ENCODE measurements around the gene PTPRN2. TPM values are rescaled to one million over a fixed set of nuclear protein-coding genes. Genes with fewer than 3 reads are reported as not detected.

PTPRN2 gene
- total and polyA plus RNA-seq, 2 of the 8 experiments (the other 6 are each of a cell fraction or from before 2014, with no cell fraction given): 2.6 to 4.5 TPM

DNA sequence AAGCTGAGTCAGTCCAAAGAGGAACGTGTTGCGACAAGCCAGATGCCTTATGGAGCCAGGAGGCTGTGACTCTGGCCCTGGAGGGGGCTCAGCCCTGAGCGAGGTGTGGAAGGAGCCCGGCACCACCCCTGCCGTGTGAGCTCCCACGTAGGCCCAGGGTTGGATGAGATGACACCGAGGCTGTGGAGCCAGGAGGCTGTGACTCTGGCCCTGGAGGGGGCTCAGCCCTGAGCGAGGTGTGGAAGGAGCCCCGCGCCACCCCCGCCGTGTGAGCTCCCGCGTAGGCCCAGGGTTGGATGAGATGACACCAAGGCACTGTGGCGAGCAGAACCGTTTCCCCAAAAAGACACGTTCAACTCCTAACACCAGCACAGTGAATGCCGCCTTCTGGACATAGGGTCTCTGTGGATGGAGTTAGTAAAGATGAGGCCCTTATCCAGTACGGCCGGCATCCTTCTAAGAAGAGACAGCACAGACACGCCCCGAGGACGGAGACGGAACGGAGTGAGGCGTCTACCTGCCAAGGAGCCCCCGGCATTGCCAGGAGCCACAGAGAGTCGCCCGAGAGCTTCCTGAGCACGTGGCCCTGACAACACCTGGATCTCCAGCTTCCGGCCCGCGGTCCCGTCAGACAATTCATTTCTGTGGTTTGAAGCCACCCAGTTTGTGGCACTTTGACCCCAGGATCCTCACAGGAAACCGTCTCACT lies 778.3 kb downstream of the PTPRN2 start (continued):
- TF ChIP-seq, protein P1, sequence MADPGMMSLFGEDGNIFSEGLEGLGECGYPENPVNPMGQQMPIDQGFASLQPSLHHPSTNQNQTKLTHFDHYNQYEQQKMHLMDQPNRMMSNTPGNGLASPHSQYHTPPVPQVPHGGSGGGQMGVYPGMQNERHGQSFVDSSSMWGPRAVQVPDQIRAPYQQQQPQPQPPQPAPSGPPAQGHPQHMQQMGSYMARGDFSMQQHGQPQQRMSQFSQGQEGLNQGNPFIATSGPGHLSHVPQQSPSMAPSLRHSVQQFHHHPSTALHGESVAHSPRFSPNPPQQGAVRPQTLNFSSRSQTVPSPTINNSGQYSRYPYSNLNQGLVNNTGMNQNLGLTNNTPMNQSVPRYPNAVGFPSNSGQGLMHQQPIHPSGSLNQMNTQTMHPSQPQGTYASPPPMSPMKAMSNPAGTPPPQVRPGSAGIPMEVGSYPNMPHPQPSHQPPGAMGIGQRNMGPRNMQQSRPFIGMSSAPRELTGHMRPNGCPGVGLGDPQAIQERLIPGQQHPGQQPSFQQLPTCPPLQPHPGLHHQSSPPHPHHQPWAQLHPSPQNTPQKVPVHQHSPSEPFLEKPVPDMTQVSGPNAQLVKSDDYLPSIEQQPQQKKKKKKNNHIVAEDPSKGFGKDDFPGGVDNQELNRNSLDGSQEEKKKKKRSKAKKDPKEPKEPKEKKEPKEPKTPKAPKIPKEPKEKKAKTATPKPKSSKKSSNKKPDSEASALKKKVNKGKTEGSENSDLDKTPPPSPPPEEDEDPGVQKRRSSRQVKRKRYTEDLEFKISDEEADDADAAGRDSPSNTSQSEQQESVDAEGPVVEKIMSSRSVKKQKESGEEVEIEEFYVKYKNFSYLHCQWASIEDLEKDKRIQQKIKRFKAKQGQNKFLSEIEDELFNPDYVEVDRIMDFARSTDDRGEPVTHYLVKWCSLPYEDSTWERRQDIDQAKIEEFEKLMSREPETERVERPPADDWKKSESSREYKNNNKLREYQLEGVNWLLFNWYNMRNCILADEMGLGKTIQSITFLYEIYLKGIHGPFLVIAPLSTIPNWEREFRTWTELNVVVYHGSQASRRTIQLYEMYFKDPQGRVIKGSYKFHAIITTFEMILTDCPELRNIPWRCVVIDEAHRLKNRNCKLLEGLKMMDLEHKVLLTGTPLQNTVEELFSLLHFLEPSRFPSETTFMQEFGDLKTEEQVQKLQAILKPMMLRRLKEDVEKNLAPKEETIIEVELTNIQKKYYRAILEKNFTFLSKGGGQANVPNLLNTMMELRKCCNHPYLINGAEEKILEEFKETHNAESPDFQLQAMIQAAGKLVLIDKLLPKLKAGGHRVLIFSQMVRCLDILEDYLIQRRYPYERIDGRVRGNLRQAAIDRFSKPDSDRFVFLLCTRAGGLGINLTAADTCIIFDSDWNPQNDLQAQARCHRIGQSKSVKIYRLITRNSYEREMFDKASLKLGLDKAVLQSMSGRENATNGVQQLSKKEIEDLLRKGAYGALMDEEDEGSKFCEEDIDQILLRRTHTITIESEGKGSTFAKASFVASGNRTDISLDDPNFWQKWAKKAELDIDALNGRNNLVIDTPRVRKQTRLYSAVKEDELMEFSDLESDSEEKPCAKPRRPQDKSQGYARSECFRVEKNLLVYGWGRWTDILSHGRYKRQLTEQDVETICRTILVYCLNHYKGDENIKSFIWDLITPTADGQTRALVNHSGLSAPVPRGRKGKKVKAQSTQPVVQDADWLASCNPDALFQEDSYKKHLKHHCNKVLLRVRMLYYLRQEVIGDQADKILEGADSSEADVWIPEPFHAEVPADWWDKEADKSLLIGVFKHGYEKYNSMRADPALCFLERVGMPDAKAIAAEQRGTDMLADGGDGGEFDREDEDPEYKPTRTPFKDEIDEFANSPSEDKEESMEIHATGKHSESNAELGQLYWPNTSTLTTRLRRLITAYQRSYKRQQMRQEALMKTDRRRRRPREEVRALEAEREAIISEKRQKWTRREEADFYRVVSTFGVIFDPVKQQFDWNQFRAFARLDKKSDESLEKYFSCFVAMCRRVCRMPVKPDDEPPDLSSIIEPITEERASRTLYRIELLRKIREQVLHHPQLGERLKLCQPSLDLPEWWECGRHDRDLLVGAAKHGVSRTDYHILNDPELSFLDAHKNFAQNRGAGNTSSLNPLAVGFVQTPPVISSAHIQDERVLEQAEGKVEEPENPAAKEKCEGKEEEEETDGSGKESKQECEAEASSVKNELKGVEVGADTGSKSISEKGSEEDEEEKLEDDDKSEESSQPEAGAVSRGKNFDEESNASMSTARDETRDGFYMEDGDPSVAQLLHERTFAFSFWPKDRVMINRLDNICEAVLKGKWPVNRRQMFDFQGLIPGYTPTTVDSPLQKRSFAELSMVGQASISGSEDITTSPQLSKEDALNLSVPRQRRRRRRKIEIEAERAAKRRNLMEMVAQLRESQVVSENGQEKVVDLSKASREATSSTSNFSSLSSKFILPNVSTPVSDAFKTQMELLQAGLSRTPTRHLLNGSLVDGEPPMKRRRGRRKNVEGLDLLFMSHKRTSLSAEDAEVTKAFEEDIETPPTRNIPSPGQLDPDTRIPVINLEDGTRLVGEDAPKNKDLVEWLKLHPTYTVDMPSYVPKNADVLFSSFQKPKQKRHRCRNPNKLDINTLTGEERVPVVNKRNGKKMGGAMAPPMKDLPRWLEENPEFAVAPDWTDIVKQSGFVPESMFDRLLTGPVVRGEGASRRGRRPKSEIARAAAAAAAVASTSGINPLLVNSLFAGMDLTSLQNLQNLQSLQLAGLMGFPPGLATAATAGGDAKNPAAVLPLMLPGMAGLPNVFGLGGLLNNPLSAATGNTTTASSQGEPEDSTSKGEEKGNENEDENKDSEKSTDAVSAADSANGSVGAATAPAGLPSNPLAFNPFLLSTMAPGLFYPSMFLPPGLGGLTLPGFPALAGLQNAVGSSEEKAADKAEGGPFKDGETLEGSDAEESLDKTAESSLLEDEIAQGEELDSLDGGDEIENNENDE (IDR thresholded peaks at IDR 0.05; ENCODE audit: insufficient replicate concordance, low read length): no peak
- TF ChIP-seq BRCA1 (IDR thresholded peaks at IDR 0.05; ENCODE audit: low read depth, low read length): no peak
- TF ChIP-seq, protein P2, sequence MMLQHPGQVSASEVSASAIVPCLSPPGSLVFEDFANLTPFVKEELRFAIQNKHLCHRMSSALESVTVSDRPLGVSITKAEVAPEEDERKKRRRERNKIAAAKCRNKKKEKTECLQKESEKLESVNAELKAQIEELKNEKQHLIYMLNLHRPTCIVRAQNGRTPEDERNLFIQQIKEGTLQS (IDR thresholded peaks at IDR 0.05; ENCODE audit: insufficient read depth, low read depth, low read length): no peak

Data from H1 (cell line).